ENCODE measurements around the gene AGXT2.
"Not testable (repeated sequence)": the region's sequence is repeated elsewhere in the genome, so short reads cannot be mapped to it uniquely, and the experiment has no call there.

Gene AGXT2

DNA sequence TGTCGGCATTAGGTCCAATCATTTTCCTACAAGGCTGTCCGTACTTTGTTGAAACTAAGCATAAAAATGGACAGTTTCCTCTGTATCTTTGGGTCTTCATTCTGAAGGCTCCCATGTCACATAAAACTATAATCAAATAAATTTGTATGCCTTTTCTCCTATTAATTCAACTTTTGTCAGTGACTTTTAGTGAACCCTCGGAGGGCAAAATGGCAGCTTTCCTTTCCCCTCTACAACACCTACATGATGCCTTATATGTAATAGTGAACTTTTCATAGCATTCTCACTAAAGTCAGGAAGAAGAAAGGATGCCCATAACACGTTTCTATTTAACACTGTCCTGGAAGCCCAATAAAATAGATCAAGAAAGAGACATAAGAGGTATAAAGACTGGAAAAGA is 5.1 kb upstream of the AGXT2 start:
- no peak for DNase-seq (ENCODE audit: low read depth in 3 of 3)

DNA sequence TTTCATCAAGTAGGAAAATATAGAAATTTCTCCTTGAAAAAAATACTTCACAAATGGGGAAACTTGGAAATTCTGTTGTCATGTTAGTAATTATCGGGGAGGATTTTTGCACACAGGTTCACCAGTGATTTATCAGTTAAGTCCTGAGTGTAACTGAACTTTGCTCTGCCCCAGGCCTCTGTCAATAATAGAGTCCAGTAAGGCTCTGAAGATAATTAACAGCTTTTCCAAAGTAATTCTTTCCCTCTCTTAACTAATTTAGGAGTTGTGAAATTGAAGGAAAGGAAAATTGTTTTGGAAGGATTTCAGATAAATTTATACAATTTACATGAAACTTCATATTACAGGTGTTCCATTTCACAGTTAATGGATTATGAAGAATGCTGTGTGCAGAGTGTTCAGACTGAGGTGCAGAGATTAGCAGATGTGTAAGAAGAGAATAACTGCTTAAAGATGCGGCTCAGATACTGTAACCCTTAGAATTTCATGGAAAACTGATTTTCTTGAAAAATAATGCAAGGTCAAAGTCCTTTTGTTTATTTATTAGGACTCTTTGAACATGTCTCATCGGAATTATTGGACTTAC is 2.9 kb upstream of the AGXT2 start:
- no peak for DNase-seq (ENCODE audit: low read depth in 3 of 3)

DNA sequence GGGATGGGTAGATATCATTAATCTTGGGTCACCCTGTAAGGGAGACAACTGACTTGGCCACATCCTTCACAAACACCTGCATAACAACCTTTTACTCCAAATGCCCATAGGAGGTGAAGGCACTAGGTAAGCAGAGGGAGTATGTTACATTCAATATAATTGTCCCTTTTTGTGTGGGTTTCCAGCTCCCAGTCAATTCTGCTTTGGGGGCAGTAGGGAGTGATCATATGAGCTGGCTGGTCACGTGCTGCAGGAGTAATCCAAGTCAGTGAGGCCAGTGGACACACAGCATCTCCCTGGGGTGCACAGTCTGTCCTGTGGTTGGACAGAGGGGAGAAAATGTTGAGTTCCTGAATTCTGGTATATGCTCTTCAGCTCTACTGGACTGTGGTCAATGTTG is 1.2 kb upstream of the AGXT2 start:
- no peak for DNase-seq (ENCODE audit: low read depth in 3 of 3)

DNA sequence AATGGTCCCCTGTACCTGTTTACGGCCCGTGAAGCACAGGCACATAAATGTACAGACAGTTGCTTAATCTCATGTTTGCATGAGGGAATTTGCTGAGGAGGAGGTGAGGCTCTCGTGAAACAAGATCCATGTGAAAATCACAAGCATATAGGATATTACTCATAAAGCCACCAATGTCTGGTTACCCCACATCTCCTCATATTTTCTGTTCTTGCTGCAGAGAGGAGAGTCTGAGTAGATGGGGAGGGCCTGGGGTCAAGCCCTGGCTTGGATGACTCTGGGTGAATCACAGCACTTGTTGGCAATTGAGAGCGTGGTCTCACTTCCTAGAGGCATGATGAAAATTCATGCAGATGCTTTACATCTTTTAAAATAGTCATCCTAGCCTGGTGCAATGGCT is 975 bp downstream of the AGXT2 start:
- DNase-seq (ENCODE audit: low read depth in 3 of 3): no peak

DNA sequence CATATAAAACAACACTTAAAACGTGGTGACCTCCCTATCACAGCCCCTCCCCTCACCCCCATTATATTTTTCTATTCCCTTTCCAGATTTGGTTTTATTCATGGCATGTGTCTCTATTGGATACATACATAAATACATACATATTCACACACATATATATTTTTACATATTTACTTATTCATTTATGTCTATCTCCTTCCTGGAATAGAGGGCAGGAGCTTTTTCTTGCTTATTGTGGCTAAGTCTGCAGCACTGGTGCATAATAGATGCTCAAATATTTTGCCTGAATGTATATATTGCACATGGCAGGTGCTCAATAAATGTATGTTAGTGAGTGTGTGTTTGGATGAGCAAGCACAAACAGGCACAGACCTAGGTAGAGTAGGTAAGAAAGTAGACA is 2.5 kb downstream of the AGXT2 start:
- no peak for DNase-seq (ENCODE audit: low read depth in 3 of 3)

DNA sequence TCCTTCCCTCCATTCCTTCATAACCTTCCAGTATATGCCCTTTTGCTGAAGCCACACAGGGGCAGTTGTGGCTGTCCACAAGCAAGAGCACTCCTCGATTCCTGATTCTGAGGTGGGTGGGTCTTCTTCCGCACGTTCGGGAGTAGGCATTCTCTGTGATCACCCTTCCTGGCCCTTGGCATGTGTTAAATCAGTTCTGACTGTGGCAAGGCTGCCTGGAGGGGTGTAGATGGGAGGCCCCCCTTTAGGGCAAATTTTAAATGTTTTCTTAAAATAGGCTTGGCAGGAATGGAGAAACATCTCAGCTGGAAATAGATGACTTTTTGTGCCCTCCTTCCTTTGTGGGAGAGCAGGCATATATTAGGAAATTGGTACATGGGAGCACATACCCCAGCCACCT is 3.1 kb downstream of the AGXT2 start:
- no peak for DNase-seq (ENCODE audit: low read depth in 3 of 3)

DNA sequence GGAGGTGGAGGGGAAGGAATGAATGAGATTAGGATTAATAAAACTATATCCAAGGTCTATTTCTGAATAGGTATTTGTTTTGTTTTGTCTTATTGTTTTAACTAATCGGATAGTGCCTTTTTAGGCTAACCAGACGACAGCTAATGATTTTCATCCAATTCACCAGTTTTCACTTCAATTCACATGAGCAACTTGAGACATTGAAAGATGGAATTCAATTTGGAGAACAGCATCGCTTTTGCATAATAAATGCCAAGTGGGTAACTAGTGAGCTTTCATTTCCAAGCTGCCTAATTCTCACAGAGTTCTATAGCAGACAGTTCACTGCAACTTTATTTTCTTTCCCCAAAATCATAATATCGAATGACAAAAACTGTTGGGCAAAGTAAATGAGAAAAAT is 5.0 kb downstream of the AGXT2 start:
- DNase-seq (ENCODE audit: low read depth in 3 of 3): no peak

DNA sequence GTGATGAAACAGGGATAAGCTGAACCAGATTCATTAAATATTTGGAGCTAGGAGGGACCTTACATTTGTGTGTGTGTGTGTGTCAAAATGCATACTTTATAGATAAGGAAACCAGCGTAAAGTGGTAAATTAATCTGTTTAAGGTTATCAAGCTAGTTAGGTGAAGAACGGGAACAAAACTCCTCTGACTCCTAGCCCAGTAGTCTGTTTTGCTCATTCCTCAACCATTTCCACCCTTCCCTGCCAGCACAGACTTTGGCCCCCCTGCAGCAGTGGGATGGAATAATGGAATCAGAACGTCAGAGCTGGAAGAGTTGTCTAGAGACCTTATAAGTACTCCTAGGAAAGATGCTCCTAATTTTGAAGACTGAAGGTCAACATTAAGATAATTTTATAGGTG is 6.5 kb downstream of the AGXT2 start:
- no peak for DNase-seq (ENCODE audit: low read depth in 3 of 3)

DNA sequence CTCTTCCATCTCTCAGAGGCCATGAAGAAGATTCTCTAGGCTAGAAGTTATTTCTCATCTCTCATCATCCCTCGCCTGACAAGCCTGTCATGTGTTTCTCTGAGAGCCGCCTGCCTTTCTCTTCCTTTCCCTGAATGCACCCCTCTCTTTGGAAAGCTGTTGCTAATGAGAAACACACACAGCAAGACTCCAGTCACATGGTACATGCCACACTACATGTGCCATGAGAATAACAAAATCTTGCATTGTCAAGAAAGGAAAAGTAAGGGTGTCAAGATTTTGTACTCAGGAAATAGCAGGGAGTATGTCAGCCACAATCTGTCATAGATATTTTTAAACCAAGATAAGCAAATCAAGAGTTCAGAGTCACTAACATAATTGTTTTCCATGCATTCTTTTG is 8.9 kb downstream of the AGXT2 start:
- no peak for DNase-seq (ENCODE audit: low read depth in 3 of 3)

DNA sequence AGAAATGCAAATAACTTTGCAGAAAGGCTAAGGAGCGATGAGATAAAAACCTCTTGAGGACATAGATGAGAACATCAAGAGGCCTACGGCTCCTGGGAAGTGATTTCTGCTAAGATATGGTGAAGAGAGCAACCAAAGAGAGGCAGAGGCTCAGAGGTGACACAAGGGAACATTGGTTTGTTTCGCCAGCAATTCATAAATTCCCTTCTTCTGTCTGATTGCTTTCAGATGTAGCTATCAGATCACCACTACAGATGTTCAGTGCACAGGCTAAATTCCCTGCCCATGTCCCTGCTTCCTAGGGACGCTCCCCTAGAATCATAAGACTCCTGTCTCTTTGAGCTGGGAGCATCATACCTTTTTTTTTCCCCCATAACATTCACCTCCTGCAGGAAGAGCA is 11.2 kb downstream of the AGXT2 start:
- DNase-seq (ENCODE audit: low read depth in 3 of 3): no peak

DNA sequence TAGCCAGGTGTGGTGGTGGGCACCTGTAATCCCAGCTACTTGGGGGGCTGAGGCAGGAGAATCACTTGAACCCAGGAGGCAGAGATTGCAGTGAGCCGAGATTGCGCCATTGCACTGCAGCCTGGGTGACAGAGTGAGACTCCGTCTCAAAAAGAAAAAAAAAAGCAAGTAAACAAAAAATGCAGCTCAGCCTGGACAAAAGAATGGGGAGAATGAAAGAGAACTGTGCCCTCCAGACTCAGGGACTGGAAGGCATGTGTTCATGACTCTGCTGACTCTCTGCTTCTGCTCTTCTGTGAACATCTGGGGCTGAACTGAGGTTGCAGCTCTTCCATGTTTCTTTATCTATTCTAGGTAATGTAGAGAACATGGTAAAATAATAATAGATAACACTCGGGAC is 11.8 kb downstream of the AGXT2 start:
- not testable (repeated sequence) for DNase-seq (ENCODE audit: low read depth in 3 of 3)

DNA sequence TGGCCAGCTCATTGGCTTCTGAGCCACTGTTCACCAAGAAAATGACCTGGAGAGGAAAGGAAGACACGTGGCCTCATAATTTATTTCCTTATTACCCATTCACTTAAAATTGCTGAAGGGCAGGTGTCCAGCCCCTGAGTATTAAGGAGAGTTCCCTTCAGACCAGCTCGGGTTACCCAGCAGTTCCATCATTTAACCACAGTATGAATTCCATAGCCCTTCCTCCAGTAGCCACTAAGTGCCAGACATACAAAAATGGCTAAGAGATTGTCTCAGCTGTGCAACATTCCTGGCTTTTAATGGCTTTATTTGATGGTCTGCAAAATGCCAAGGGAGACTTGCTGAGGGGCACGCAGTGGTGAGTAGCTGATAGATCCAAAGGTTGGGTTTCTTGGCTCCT is 12.5 kb downstream of the AGXT2 start:
- no peak for DNase-seq (ENCODE audit: low read depth in 3 of 3)

DNA sequence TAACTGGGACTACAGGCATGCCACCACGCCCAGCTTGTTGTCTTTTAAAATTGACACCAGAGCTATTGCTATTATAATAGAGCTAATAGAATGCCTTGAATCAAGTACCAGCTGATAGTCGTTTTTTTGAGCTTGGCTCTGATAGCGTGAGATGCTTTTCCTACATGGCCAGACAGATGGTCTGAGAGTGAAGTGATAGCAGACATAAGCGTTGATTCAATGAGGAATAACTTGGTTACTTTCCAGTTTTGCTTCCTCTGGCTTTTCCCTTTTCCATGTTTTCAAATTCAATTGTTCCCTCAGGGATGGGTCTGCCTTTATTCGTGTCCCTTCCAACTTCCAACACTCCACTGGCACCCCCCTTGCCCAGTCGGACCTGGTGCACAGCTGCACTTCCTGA is 15.4 kb downstream of the AGXT2 start:
- no peak for DNase-seq (ENCODE audit: low read depth in 3 of 3)

DNA sequence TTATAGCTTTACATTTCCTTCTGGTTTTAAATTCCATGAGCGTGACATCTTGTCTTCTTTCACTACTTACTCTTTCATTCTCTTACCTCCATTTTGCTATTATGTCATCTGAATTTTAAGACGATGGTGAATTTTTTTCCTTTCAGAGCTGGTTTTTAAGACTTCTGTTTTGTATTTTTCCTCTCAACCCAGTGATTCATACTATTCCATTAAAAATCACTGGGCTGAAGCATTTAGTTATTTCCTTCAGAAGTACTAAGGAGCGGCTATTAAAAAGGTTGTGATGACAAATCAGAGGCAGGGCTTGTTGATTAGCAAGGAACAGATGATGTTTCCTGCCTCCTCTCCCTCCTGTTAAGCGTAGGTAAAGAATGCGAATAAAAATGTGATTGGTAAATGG is 16.5 kb downstream of the AGXT2 start:
- no peak for DNase-seq (ENCODE audit: low read depth in 3 of 3)

DNA sequence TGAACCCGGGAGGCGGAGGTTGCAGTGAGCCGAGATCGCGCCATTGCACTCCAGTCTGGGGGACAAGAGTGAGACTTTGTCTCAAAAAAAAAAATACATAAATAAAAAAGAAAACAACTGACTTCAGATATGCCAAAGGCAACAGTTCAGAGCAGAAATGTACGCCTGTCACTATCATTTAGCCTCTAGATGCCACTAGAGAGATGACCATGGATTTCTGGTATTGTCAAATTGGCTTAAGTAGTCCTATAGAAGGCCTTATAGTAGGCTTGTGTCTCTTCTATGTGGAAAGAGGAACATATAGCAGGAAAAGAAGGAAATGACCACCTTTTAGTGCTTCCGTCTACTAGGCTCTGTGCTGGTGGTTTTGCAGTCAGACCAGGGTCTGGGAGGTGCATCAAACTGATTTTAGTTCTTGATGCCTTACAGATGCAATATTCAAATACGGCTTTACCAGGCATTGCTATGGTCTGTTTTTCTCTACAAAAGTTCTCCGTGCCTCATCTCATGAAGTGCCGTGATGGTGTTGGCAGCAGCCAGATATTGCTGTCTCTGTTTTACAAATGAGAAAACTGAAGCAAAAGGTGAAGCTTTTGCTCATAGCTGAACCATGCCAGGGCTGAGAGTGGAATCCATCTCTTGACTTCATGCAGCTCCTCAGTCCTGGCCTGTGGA is 17.2 kb downstream of the AGXT2 start:
- DNase-seq (ENCODE audit: low read depth in 3 of 3): no peak

DNA sequence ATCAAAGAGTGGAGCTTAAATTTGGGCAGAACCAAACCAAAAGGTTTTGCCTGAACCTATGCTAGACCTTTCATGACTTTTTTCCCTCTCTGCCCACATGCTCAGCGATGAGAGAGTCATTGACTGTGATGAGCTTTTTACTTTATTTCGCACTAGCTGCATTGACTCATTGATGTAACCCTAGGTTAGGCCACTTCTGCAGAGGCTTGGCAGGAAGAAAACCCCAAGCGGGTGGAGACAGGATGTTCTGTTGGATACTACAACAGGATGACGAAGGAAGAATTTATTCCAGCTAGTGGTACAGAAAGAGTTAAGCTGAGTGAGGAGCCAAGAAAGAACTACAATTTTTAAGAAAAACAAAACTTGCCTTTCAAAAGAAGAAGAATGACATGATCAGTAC is 18.4 kb downstream of the AGXT2 start:
- DNase-seq (ENCODE audit: low read depth in 3 of 3): no peak

DNA sequence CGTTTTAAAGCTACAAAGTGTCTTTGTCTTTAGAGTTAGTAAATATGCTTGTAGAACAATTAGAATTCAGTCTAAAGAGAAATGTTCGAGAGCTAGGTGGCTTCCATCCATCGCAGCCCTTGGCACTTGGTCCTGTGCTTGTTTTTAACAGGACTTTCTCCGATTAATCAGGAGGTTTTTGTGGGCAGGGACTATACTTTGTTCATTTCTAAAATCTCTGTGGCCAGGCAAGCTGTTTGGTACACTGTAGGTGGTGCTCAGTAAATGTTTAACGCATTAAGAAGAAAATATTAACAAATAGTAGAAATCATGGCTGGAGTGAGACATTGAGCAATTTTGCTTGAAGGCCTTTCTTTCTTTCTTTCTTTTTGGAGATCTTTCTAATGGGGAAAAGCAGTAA is 20.8 kb downstream of the AGXT2 start:
- DNase-seq (ENCODE audit: low read depth in 3 of 3): no peak

DNA sequence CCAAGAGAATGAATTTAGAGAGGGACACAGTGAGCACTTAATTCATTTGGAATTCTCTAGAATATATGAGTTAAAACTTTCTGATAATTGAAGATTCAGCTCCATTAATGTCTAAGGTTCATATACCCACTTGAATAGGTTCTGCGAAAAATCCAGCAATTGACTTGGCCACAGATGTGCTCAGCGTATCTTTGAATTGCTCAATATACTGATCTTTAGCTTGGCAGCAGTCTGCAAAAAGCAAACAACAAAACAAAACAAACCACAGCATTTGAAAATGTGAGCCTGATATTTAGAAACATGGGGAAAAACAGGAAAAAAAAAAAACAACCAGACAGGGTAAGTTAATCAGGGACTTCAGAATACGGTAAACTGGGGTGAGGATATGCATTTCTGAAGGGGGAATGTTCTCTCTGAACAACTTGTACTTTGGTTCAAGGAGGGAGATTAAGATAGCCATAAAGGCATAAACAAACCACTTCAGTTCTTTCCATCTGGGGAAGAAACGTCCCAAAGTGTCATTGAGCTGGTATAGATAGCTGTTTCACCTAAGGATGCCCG is 21.4 kb downstream of the AGXT2 start:
- DNase-seq (ENCODE audit: low read depth in 3 of 3): no peak

DNA sequence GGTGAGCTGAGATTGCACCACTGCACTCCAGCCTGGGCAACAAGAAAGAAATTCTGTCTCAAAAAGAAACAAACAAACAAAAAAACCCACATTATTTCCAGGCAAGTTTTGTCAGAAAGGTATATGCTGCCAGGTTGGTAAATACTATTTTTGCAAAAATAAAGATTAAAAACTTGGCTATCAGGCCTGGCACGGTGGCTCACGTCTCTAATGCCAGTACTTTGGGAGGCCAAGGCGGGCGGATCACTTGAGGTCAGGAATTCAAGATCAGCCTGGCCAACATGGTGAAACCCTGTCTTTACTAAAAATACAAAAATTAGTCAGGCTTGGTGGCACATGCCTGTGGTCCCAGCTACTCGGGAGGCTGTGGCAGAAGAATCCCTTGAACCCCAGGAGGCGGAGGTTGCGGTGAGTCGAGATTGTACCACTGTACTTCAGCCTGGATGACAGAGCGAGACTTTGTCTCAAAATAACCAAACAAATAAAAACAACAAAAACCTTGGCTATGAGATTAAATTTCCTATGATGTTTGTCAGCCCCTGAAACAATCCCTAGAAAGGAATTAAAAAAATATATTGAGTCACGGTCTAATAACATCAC is 22.7 kb downstream of the AGXT2 start:
- DNase-seq (ENCODE audit: low read depth in 3 of 3): no peak

DNA sequence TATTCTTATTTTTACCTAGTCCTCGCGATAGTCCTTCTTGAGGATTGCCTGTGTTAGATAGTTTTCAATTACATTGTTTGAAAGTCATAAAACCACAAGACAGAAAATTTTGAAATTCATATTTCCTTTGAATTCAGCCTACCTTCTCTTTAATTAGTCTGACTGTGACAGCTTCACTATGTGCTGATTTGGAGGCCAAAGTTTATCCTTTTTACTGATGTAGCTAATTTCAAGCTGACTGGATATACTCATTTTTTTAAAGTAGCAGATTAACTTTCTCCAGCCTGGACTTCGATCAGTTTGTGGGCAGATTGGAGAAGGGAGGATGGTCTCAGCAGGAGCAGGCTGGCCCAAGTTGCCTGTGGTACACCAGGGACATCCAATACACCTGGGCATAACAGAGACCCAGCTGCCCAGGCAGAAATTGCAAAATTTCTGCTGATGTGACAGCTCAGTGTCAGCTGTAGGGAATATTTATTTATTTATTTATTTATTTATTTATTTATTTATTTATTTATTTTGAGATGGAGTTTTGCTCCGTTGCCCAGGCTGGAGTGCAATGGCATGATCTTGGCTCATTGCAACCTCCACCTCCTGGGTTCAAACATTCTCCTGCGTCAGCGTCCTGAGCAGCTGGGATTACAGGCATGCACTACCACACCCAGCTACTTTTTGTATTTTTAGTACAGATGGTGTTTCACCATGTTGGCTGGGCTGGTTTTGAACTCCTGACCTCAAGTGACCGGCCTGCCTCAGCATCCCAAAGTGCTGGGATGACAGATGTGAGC is 24.2 kb downstream of the AGXT2 start:
- DNase-seq (ENCODE audit: low read depth in 3 of 3): no peak

DNA sequence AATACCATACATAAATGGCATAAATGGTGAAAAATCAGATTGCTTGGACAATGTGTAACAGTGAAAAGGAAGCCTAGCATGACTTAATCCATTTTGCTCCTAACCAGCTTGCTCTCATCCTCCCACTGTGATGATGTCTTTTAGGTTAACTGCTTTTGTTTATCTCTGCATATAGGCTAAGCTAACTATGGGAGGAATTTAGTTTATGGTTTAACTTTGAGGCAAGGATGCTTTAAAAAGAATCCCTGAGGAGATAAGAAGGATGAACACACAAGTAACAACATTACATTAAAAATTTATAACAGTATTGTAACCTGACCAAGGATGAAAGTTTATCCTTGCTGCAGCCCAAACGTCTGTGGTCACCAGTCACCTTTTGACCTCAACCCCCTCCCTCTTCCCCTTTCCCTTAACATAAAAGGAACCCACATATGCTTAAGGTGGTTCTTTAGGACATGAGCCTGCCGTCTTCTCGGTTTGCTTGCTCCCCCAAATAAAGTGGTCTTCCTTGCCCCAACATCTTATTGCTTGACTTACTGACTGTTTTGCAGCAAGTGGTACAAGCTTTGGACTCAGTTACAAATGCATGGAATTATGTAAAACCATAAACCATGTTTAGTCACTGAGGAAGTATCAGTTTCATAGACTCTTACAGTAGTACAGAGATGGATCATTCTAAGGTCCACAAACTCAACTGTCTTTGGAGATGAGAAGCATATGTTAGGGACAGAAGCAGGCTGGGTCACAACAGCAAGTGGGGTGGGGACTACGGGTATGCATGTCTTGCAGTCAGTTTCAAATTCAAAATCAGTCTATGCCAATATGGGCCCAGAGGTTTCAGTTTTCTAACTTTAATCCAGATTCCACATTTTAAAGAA is 31.3 kb downstream of the AGXT2 start:
- DNase-seq (ENCODE audit: low read depth in 3 of 3): no peak

DNA sequence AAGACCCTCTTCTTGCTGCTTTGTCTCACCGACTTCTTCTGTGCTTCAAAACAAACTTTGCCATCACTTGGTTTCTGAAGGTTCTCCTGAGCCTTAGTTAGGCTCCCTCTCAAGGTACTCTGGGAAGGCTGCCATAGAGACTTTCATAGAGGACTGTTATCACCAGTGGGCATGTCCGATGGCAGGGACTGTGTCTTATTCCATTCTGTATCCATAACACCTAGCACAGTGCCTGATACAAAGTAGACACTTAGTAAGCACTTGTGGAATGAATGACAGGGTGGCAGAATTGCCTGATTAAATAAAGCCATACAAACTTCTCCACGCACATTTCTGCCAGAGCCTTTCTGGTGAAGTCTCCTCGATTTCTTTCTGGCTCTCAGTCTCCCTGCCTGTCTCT is 32.7 kb downstream of the AGXT2 start:
- DNase-seq (ENCODE audit: low read depth in 3 of 3): no peak

All from stimulated activated CD4-positive, alpha-beta T cell treated with anti-CD3 and anti-CD28 coated beads, TNF-alpha, amount 100 ng/mL, for 48 hours (primary cell).